AG09319 (cell line): ENCODE results near the gene STAB1.

Experiments used
- DNase-seq: peaks from one replicate; pipeline ENCODE4 v3.0.0-alpha.2; 2010; ENCODE audit warnings: low read depth; ENCODE audit errors: extremely low read depth
- TF ChIP-seq, protein P1 (sequence below): IDR thresholded peaks from 2 replicates; pipeline ENCODE4 v1.5.1; 2011; ENCODE audit warnings: low read depth, mild to moderate bottlenecking, inconsistent platforms, low read length, moderate library complexity

The STAB1 gene

GRCh38 chr3:52561028-52561747, 66.0 kb downstream of the STAB1 start:
- TF ChIP-seq, protein P1, sequence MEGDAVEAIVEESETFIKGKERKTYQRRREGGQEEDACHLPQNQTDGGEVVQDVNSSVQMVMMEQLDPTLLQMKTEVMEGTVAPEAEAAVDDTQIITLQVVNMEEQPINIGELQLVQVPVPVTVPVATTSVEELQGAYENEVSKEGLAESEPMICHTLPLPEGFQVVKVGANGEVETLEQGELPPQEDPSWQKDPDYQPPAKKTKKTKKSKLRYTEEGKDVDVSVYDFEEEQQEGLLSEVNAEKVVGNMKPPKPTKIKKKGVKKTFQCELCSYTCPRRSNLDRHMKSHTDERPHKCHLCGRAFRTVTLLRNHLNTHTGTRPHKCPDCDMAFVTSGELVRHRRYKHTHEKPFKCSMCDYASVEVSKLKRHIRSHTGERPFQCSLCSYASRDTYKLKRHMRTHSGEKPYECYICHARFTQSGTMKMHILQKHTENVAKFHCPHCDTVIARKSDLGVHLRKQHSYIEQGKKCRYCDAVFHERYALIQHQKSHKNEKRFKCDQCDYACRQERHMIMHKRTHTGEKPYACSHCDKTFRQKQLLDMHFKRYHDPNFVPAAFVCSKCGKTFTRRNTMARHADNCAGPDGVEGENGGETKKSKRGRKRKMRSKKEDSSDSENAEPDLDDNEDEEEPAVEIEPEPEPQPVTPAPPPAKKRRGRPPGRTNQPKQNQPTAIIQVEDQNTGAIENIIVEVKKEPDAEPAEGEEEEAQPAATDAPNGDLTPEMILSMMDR: no peak
- no peak for DNase-seq

DNA sequence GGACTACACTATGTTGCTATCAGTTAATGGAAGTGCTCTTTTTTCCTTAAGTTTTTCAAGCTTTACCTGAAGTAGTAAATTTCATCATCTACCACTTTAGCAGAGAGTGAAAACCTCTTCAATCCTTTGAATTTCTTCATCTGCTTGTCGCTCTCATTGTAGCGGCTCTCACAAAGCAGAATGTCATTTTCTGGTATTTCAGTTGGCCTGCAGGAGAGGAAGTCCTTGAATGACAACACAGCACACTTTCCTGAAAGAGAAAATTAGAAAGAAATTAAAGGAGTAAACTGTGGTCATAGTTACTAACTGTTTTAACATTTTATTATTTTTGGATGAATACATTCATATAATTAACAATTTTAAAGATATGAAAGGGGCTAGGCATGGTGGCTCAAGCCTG, 68.8 kb downstream of the STAB1 start:
- TF ChIP-seq, protein P1: no peak
- no peak for DNase-seq

DNA sequence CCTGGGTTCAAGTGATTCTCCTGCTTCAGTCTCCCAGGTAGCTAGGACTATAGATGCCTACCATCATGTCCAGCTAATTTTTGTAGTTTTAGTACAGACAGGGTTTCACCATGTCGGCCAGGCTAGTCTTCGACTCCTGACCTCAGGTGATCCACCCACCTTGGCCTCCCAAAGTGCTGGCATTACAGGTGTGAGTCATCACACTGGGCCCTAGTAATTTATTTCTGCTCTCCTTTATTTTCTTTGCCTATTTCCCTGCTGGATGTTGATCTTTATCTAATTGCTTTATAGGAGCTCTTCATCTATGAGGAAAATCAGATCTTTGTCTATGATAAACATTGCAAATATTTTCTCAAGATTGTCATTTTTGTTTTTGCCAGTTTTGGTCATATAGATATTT, 72.9 kb downstream of the STAB1 start:
- DNase-seq: no peak
- TF ChIP-seq, protein P1: no peak

DNA sequence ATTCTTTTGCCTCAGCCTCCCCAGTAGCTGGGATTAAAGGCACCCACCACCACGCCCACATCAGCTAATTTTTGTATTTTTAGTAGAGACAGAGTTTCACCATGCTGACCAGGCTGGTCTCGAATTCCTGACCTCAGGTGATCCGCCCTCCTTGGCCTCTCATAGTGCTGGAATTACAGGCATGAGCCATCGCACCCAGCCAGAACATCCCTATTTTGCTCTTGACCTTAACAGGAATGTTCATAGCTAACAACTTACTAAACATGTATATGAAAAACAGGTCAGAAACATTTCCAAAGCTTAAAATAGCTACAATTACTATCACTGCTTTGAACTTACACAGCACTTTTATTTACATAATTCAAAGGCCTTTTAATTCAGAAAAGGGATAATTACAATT, 74.9 kb downstream of the STAB1 start:
- TF ChIP-seq, protein P1: no peak
- no peak for DNase-seq

GRCh38 chr3:52572221-52572620, 77.1 kb downstream of the STAB1 start:
- no peak for DNase-seq
- TF ChIP-seq, protein P1: no peak
